Measurements from ENCODE around the gene EDC3.
A peak's percentile ranks its signal among the peaks of the same experiment; 100 is the strongest.
"Not testable (repeated sequence)": the region's sequence is repeated elsewhere in the genome, so short reads cannot be mapped to it uniquely, and the experiment has no call there.

EDC3 gene

DNA sequence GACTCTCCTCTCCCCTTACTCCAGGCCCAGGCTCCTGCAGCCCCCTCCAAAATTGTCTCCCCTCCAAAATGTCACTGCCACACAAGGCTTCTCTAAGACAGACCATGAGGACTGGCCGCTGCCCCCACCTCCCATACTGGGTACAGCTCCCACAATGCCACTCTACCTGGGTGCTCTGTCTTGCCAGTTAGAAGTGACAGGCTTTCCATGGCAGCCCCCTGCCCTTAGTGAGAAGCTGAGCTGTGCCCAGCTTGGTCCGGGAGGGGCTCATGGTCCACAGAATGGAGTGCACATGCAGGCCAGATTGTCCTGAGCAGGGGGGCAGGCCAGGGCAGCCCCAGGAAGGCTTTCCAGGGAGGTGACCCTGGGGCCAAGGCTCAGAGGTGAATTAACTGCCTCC is 83.1 kb downstream of the EDC3 start:
- no peak for DNase-seq (ENCODE audit: low read depth in 2 of 2, low spot score in 1 of 2)

GRCh38 chr15:74611834-74612233 is 84.0 kb downstream of the EDC3 start:
- DNase-seq (ENCODE audit: low read depth in 2 of 2, low spot score in 1 of 2): no peak

GRCh38 chr15:74611341-74611740 is 84.5 kb downstream of the EDC3 start:
- no peak for DNase-seq (ENCODE audit: low read depth in 2 of 2, low spot score in 1 of 2)

DNA sequence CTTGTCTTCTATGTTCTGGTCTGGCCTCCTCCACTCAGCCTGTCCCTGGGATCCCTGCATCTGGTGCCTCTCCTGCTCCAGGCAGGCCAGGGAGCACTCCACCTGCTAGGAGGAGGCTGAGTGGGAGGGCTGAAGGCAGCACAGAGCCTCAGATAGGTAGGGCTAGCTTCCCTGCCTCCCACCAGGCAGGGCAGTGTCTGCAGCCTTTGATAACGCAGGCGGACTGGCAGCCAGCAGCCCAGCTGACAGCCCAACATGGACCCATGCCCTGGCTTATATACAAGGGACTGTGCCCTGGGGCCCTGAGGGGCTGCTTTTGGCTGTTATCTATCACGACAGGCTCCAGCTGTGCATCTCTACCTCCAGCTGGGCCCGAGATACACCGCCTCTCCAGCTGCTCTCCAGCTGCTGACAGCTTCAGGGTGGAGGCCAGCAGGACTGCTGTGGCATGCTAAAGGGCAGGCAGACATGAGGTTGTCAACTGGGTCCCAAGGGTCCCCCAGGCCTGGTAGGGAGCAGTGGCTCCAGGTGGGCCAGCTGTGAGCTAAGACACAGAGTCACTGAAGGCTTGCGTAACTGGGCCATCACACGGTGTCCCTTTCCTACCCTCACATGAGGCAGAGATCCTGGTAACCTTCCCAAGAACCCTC is 85.4 kb downstream of the EDC3 start:
- DNase-seq (ENCODE audit: low read depth in 2 of 2, low spot score in 1 of 2): no peak

DNA sequence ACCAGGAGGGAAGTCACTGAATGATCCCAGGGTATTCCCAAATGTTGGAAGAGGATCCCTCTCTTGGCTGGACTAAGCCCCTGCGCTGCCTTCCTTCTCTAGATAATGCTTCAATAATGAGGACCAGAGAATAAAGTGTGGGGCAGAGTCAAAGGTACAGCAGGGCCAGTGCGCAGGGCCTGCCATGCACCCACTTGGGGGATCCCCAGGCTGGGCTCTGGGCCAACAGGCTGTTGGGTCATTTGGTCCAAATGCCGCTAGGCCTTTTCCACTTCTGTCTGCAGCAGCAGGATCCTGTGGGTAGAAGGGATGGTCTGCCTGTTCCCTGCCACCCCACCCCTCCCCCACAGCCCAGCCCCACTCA is 85.9 kb downstream of the EDC3 start:
- no peak for DNase-seq (ENCODE audit: low read depth in 2 of 2, low spot score in 1 of 2)

DNA sequence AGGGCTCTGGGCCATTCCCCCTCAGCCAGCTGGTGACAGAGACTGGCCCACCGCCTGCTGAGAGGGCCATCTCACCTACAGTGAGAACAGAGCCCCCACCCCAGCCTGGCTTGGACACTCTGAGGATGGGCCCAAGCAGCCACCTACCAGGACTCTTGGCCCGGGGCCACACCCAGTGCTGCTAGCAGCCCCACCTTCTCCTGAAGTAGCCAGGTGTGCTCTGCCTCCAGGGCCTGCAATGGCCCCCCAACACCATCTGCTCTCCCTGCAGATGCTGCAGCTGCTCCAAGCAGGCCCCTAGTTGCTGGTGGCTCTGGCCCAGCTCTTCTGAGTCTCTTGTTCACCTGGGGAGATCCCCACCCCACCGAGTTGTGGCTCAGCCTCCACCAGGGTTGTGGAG is 87.0 kb downstream of the EDC3 start:
- no peak for DNase-seq (ENCODE audit: low read depth in 2 of 2, low spot score in 1 of 2)

GRCh38 chr15:74605795-74606150 is 90.1 kb downstream of the EDC3 start:
- no peak for DNase-seq (ENCODE audit: low read depth in 2 of 2, low spot score in 1 of 2)

DNA sequence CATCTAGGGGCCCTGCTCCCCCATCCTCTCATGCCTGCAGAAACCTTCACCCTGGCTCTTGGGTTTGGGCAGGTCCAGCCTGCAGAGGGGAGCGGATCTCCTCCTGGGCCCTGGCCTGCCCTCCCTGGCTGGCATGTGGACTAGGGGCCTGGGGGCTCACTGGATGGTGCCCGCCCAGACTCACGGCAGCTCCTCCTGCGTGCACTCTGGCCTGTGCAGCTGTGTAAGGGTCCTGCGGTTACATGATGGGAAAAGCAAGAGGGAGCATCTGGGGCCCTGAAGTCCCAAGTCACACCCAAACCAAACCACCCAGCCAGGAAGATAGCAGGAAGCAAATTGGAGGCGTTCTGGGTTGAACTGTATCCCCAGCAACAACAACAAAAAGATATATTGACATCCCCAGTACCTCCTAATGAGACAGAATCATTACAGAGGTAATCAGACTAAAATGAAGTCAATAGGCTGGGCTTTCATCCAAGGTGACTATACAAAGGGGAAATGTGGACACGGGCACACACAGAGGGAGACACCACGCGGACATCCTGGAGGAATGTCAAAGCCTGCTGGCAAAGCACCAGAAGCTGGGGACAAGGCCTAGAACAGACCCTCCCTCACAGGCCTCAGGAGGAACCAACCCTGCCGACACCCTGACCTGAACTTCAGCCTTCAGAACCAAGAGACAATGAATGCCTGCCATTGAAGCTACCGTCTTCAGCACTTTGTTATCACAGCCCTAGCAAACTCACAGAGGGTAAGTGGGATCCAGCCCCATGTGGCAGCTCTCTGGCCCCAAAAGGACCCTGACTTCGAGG is 90.6 kb downstream of the EDC3 start:
- DNase-seq (ENCODE audit: low read depth in 2 of 2, low spot score in 1 of 2): no peak

DNA sequence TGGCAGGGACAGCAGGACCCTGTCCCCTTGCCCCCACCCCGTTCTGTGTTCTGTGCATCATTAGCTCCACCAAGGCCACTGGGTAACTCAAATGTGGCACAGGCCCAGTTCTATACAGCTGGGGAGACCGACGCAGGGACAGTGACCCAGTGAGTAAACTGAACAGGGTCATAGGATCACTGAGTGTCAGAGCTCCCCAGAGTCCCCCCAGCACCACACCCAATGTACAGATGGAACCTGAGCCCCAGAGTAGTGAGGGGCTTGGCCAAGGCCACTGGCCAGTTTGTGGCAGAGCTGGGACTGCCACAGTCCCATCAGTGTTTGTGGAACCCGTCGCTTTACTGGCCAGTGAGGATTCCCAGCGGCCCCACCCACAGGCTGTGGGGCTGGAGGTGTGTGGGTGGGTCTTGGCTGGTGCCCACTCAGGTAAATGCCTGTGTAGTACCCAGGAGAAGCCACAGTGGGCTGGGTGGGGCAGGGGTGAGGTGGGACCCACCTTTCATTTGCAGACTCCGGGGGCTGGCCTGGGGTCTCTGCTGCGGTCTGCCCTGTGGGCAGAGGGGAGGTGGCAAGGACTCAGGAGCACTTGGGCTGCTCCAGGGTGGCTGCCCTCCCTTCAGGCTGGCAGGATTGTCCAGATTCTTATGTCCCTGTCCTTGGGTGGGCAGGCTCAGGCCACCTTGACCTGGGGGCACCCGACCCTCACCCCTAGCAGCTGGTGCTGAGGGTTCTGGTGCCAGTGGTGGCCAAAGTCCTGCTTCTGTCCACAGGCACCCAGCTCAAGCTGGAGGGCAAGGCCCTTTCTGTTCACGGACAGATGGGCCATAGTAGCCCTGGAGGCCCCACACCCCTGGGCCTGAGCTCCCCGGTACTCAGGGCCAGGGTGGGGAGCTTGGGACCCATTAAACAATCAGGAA is 91.8 kb downstream of the EDC3 start:
- DNase-seq (ENCODE audit: low read depth in 2 of 2, low spot score in 1 of 2): no peak

- no peak for DNase-seq (ENCODE audit: low read depth in 2 of 2, low spot score in 1 of 2)
These were observed 92.6 kb downstream of the EDC3 start for GRCh38 chr15:74603026-74603788.

DNA sequence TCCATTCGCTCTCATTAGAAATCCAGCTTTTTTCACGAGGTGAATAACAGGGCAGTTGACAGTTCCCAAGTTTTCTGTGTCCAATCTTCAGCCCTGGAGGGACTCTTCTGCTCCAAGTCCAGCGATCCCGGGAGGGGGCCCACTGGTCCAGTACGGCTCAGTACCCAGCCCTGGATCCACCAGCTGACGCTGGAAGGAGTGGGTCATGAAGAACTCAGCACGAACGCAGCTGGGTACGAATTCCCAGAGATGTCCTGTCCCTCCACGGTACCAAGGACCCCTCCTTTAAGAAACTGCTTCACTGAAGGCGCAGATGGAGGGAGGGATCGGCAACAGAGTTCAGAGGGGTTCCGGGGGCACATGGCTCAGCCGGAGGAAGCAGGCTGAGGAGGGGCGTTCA is 96.7 kb downstream of the EDC3 start:
- DNase-seq (ENCODE audit: low read depth in 2 of 2, low spot score in 1 of 2): no peak

GRCh38 chr15:74598126-74598842 is 97.5 kb downstream of the EDC3 start:
- peak; percentile 68 to 79 for DNase-seq (ENCODE audit: low read depth in 2 of 2, low spot score in 1 of 2)

GRCh38 chr15:74597146-74597705 is 98.6 kb downstream of the EDC3 start:
- DNase-seq (ENCODE audit: low read depth in 2 of 2, low spot score in 1 of 2): not testable (repeated sequence)

- not testable (repeated sequence) for DNase-seq (ENCODE audit: low read depth in 2 of 2, low spot score in 1 of 2)
These were observed 99.1 kb downstream of the EDC3 start for GRCh38 chr15:74596736-74597135.

DNA sequence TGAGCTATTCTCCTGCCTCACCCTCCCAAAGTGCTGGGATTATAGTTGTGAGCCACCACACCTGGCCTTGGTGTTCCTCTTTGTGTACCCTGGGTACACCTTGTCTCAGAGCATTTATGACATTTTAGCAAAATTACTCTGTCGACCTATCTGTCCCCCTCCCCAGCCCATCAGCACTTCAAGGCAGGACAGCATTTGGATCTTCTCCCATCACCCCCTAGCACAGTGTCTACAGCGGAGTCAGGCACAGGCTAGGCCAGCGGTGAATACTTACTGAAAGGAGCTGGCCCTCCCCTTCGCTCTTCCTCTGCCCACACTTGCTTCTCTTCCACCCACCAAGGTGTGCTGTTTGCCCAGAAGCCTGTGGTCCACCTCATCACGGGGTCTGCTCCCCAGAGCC is 100.6 kb downstream of the EDC3 start:
- DNase-seq (ENCODE audit: low read depth in 2 of 2, low spot score in 1 of 2): no peak

DNA sequence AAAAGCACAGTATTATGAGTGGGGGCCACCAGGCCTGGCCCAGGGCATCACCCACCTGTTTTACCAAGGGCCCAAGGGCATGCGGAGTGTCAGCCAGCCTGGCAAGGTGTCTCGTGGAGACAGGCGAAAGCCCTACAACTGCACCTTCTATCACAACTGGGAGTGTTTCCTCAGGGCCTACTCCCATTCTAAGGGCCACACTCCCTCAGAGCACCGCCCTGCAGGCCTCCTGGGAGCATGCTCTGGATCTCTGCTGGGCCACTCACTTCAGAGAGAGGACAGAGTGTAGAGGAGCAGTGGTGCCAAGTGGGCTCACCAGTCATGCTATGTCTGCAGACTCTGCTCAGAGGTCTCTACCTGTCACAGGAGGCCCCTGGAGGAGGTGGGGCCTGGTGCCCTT is 101.4 kb downstream of the EDC3 start:
- no peak for DNase-seq (ENCODE audit: low read depth in 2 of 2, low spot score in 1 of 2)

DNA sequence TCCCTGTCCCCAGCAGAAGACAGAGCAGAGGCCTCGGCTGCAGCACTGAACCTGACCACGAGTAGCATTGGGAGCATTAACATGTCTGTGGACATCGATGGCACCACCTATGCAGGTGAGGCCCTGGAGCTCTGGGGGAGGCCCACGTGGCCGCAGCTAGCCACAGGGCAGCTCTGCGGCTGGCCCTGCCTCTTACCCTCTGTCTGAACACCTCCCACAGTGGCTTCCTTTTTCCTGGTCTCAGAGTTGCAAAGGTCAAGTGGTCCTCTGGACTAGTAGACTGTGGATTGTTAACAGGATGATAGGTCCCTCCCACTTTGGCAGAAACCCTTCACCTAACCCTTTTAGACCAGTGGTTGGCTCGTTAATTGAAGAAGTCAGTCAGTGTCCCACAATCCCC is 102.7 kb downstream of the EDC3 start:
- DNase-seq (ENCODE audit: low read depth in 2 of 2, low spot score in 1 of 2): no peak

DNA sequence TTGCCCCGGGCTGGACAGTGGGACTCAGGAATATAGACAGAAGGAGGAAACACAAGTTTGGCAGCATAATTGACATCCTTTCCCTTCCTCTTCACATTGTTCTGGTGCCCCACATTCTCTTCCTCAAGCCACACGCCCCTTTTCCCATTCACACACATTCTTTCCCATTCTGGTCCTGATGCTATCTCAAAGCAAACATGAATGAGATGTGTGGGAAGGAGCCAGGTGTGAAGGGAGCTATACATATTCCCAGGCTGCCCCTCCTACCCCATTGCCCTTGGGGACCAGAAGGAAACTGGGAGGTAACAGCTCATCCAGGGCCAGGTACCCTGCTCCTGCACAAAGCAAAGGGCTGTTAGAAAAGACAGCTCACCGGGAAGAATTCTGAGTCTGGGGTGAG is 103.6 kb downstream of the EDC3 start:
- DNase-seq (ENCODE audit: low read depth in 2 of 2, low spot score in 1 of 2): no peak

DNA sequence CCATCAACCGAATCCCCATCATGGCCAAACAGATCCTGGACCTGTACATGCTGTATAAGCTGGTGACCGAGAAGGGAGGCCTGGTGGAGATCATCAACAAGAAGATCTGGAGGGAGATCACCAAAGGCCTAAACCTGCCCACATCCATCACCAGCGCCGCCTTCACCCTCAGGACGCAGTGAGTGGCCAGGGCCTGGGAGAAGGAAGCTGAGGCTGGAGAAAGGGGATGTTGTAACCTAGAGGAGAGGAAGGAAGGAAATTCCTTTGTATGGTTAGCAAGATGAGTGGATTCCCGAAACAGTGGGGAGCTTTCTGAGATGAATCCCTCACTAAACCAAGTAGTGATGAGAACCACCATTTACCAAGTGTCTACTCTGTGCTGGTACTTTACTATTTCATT is 106.0 kb downstream of the EDC3 start:
- no peak for DNase-seq (ENCODE audit: low read depth in 2 of 2, low spot score in 1 of 2)

DNA sequence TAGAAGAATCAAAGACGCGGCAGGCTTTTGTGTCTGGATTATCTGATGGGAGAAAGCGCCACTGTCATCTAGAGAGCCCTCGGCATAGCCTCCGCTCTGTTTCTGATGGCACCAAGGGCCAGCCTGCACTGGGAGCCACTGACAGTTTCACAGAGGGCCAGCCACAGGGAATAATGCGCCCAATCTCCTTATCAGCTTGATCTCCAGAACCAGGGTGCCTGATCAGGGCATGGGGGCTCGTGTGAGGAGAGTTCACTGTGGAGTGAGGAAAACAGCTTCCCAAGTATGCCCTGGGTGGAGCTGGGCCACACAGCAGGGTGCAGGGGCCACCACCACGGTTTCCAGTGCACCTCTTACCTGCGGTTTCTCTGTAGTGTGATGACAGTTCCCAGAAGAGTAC is 110.0 kb downstream of the EDC3 start:
- DNase-seq (ENCODE audit: low read depth in 2 of 2, low spot score in 1 of 2): no peak
